HAP-1 (cell line): Measurements from ENCODE around the gene TOLLIP.
"Not testable (repeated sequence)": the region's sequence is repeated elsewhere in the genome, so short reads cannot be mapped to it uniquely, and the experiment has no call there.

Experiments used
- DNase-seq, 2 experiments: peaks; one replicate each; pipeline ENCODE4 v3.0.0-alpha.2; 2016 to 2020; ENCODE audit warnings: low spot score in 2 of 2
- H3K27me3 ChIP-seq: fragments of 250-450 bp; sonication (Bioruptor Pico); 2 replicates; pipeline ENCODE4 v1.5.1; 2020; ENCODE audit warnings: low read depth, mild to moderate bottlenecking, moderate library complexity
- H3K36me3 ChIP-seq: fragments of 250-450 bp; sonication (Bioruptor Pico); replicated peaks from 2 replicates; pipeline ENCODE4 v1.5.1; 2020; ENCODE audit warnings: mild to moderate bottlenecking
- H3K4me1 ChIP-seq: fragments of 250-450 bp; sonication (Bioruptor Pico); 2 replicates; pipeline ENCODE4 v1.5.1; 2020; ENCODE audit warnings: mild to moderate bottlenecking
- H3K4me3 ChIP-seq: fragments of 250-450 bp; sonication (Bioruptor Pico); 2 replicates; pipeline ENCODE4 v1.5.1; 2020; ENCODE audit warnings: mild to moderate bottlenecking, moderate library complexity
- H3K9me3 ChIP-seq: fragments of 250-450 bp; sonication (Bioruptor Pico); 2 replicates; pipeline ENCODE4 v1.5.1; 2020; ENCODE audit warnings: mild to moderate bottlenecking, moderate library complexity
- in situ Hi-C: fragments of 300-500 bp; cut with MboI; formaldehyde crosslinking; loops from 3 replicates; pipeline ENCODE4 v1.14.3; 2020; ENCODE audit warnings: low sequenced_read_pairs, inconsistent platforms, mixed read lengths

The TOLLIP gene

DNA sequence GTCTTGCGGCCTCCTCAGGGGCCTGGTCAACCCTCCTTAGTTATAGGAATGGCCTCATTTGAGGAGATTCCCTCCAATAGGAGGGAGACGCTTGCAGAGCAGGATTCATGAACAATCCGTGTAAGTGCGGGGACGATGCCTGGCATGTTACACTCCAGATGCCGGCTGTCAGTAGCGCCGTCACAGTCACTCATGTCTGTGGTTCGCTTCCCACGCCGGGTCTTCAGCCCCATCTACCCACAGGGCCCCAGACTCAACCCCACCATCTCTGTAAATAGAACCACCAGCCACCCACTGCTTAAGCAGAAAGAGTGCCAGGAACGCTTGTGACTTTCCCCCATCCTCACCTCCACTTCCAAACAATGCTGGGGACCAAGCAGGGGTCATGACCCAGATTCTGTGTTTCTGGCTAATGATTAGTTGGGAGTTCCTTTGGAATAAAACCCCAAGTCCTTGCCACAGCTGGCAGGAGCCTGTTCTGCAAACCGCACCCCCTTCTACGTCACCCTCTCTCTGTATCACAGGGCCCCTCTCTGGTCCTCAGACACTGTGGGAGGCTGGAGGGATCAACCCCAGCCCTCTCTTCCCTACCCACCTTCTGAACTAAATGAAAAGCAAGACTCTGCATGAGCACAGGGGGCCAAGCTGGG, 38.8 kb upstream of the TOLLIP start:
- no peaks in the 10 kb centered on the region for H3K27me3 ChIP-seq
- no peaks in the 10 kb centered on the region for H3K4me1 ChIP-seq
- H3K9me3 ChIP-seq = no peaks in the 10 kb centered on the region
- in situ Hi-C loops = no loop called here
- DNase-seq = no peak
- H3K4me3 ChIP-seq = no peak overlapping the region
- H3K36me3 ChIP-seq = no peaks in the 10 kb centered on the region

DNA sequence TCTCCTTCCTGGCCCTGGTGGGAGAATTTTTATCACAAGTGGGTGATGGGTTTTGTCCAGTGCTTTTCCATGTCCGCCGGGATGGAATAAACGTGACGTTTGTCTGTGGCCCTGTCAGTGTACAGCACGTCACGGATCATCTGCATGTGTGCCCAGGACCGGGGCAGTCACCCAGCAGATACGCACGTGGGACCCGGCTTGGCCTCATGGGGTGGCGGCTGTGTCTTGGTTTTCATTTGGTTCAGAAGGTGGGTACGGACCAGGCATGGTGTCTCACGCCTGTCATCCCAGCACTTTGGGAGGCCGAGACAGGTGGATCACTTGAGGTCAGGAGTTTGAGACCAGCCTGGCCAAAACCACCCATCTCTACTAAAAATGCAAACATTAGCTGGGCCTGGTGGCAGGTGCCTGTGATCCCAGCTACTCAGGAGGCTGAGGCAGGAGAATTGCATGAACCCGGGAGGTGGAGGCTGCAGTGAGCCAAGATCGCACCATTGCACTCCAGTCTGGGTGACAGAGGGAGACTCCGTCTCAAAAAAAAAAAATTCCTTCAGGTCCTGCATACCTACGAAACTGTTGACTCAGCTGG, 38.1 kb upstream of the TOLLIP start:
- H3K36me3 ChIP-seq, H3K4me1 ChIP-seq, DNase-seq, H3K9me3 ChIP-seq, H3K4me3 ChIP-seq, H3K27me3 ChIP-seq, in situ Hi-C loops: not testable (repeated sequence)

GRCh38 chr11:1346669-1347390, 37.4 kb upstream of the TOLLIP start:
- no peaks in the 10 kb centered on the region for H3K4me1 ChIP-seq
- H3K4me3 ChIP-seq = no peak overlapping the region
- H3K9me3 ChIP-seq = no peaks in the 10 kb centered on the region
- no peaks in the 10 kb centered on the region for H3K27me3 ChIP-seq
- in situ Hi-C loops = no loop called here
- H3K36me3 ChIP-seq = no peaks in the 10 kb centered on the region
- no peak for DNase-seq

DNA sequence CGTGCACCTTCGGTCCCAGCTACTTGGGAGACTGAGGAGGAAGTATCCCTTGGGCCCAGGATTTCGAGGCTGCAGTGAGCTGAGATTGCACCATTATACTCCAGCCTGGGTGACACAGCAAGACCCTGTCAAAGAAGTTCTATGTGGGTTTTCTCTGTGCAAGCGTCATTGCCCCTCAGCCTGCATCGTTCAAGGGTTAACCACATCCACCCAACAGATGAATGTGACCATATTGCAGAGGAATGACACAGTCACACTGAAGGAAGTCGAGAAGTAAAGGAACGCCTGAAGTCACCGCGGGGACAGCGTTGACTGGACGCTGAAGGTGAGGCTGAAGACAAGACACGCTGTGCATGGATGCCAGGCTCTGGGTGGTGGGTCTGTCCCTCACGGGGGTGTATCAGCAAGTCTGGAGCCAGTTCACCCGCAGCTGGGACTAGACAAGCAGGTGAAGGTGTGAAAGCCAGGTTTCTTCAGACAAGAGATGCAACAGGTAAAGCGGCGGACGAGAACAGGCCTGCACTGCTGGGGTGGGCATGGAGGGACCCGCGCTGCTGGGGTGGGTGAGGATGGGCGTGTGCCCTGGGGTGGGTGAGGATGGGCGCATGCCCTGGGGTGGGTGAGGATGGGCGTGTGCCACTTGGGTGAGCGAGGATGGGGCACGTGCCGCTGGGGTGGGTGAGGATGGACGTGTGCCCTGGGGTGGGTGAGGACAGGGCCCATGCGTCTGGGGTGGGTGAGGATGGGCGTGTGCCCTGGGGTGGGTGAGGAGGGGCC, 36.5 kb upstream of the TOLLIP start:
- Histone ChIP-seq H3K4me1 (no peaks in the 10 kb centered on the region), H3K9me3 (no peaks in the 10 kb centered on the region), H3K27me3 (no peaks in the 10 kb centered on the region), H3K4me3 (no peak overlapping the region), H3K36me3 (no peaks in the 10 kb centered on the region)
- DNase-seq = no peak
- in situ Hi-C loops = no loop called here

DNA sequence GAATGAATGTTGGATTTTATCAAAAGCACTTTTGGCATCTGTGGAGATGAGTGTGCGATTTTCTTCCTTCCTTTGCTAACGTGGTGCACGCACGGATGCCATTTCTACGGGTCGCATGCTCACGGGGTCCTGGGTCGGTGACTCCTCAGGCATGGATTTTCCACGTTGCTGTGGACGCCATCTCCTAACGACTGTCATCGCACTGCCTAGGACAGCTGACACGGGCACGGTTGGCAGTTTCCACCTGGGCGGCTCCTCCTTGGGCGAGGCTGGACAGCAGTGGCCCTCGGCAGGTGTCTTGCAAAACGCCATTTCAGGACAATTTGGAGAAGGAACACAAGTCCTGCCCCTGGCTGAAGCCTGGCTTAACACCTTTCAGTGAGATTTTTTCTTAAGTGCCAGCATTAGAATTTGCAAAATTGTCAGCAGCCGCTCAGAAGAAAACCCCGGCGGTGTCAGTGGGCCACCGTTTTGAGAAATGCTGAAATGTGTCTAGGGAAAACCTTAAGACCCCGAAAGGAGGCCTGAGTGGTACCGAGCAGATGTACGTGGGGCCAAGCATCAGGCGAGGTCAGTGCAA, 34.7 kb upstream of the TOLLIP start:
- in situ Hi-C loops = no loop called here
- Histone ChIP-seq H3K9me3 (no peaks in the 10 kb centered on the region), H3K36me3 (no peaks in the 10 kb centered on the region), H3K27me3 (no peaks in the 10 kb centered on the region), H3K4me1 (no peaks in the 10 kb centered on the region), H3K4me3 (no peak overlapping the region)
- DNase-seq = no peak

GRCh38 chr11:1343391-1344055, 34.1 kb upstream of the TOLLIP start:
- no peak overlapping the region for H3K4me3 ChIP-seq
- DNase-seq = no peak
- no peaks in the 10 kb centered on the region for H3K36me3 ChIP-seq
- H3K27me3 ChIP-seq = no peaks in the 10 kb centered on the region
- H3K4me1 ChIP-seq = no peaks in the 10 kb centered on the region
- in situ Hi-C loops = no loop called here
- H3K9me3 ChIP-seq = no peaks in the 10 kb centered on the region

- no peaks in the 10 kb centered on the region for H3K27me3 ChIP-seq
- no peaks in the 10 kb centered on the region for H3K4me1 ChIP-seq
- no peak for DNase-seq
- H3K9me3 ChIP-seq = no peaks in the 10 kb centered on the region
- H3K36me3 ChIP-seq = no peaks in the 10 kb centered on the region
- no peak overlapping the region for H3K4me3 ChIP-seq
- in situ Hi-C loops = no loop called here
These were observed 33.5 kb upstream of the TOLLIP start for GRCh38 chr11:1342946-1343345.

DNA sequence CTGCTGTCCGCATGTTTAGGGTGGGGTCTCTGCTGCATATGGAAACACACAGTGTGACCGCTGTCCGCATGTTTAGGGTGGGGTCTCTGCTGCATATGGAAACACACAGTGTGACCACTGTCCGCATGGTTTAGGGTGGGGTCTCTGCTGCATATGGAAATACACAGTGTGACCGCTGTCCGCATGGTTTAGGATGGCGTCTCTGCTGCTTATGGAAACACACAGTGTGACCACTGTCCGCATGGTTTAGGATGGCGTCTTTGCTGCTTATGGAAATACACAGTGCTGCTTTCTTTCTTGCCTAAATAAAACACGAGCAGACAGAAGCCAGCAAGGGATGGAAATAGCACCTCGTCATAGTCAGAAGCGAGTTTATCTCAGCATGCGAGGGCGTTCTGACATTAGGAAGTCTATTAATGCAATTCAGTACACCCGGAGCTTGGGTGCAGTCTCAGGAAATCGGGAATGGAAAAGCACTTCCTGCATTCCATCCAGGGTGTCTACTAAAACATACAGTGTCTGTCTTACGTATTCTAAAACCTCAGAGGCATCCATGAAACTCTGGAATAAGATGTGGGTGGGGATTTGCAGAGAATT, 32.6 kb upstream of the TOLLIP start:
- in situ Hi-C loops = no loop called here
- Histone ChIP-seq H3K9me3 (no peaks in the 10 kb centered on the region), H3K4me1 (no peaks in the 10 kb centered on the region), H3K36me3 (no peaks in the 10 kb centered on the region), H3K4me3 (no peak overlapping the region), H3K27me3 (no peaks in the 10 kb centered on the region)
- no peak for DNase-seq

DNA sequence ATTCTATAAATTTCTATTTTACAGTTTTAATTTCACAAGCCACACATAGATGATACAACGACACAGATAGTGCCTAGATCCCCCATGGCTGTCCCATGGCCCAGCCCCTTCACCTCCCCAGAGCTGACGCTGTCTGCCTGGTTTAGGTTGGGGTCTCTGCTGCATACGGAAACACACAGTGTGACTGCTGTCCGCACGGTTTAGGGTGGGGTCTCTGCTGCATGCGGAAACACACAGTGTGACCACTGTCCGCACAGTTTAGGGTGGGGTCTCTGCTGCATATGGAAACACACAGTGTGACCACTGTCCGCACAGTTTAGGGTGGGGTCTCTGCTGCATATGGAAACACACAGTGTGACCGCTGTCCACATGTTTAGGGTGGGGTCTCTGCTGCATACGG, 31.8 kb upstream of the TOLLIP start:
- in situ Hi-C loops, DNase-seq, H3K36me3 ChIP-seq, H3K9me3 ChIP-seq, H3K4me1 ChIP-seq, H3K27me3 ChIP-seq, H3K4me3 ChIP-seq: not testable (repeated sequence)

- Histone ChIP-seq H3K4me3 (no peak overlapping the region), H3K27me3 (no peaks in the 10 kb centered on the region), H3K4me1 (peaks cover 6% of the 10 kb centered on the region), H3K9me3 (no peaks in the 10 kb centered on the region), H3K36me3 (no peaks in the 10 kb centered on the region)
- in situ Hi-C loops = no loop called here
- no peak for DNase-seq
These were observed 30.7 kb upstream of the TOLLIP start for GRCh38 chr11:1340111-1340510.

GRCh38 chr11:1339066-1339675, 29.7 kb upstream of the TOLLIP start:
- H3K36me3 ChIP-seq = no peaks in the 10 kb centered on the region
- DNase-seq = no peak
- in situ Hi-C loops = loop anchor here (10.0 kb wide), 1 partner anchor 46 kb away; the partner anchor contains the start of gene BRSK2
- H3K4me3 ChIP-seq = no peak overlapping the region
- peaks cover 6% of the 10 kb centered on the region for H3K4me1 ChIP-seq
- H3K9me3 ChIP-seq = no peaks in the 10 kb centered on the region
- H3K27me3 ChIP-seq = no peaks in the 10 kb centered on the region

- H3K4me3 ChIP-seq = no peak overlapping the region
- no peaks in the 10 kb centered on the region for H3K9me3 ChIP-seq
- in situ Hi-C loops = loop anchor here (10.0 kb wide), 1 partner anchor 46 kb away; the partner anchor contains the start of gene BRSK2
These were observed 29.0 kb upstream of the TOLLIP start for GRCh38 chr11:1338201-1339065.

More at GRCh38 chr11:1338201-1339065, 29.0 kb upstream of the TOLLIP start:
- Histone ChIP-seq H3K27me3 (no peaks in the 10 kb centered on the region), H3K36me3 (no peaks in the 10 kb centered on the region), H3K4me1 (peaks cover 6% of the 10 kb centered on the region)
- no peak for DNase-seq
